Stomach smooth muscle (tissue), 2 donors: ENCODE data around the gene ATG10.
"Not testable (repeated sequence)": the region's sequence is repeated elsewhere in the genome, so short reads cannot be mapped to it uniquely, and the experiment has no call there.

Experiments
- H3K27ac ChIP-seq: one replicate; pipeline ENCODE4 v1.7.0; 2013; ENCODE audit warnings: mild to moderate bottlenecking, low read length, inconsistent platforms
- H3K27me3 ChIP-seq, 2 donors: one replicate each; pipeline ENCODE4 v1.7.0; 2013; ENCODE audit warnings: low read length in 2 of 2; ENCODE audit not compliant: insufficient read depth in 2 of 2, control insufficient read depth in 1 of 2
- H3K36me3 ChIP-seq, 2 donors: one replicate each; pipeline ENCODE4 v1.7.0; 2013; ENCODE audit warnings: low read length in 2 of 2; ENCODE audit not compliant: control insufficient read depth in 2 of 2, insufficient read depth in 2 of 2
- H3K4me1 ChIP-seq: one replicate; pipeline ENCODE4 v1.7.0; 2013; ENCODE audit warnings: low read length; ENCODE audit not compliant: control insufficient read depth, insufficient read depth
- H3K4me3 ChIP-seq, 2 donors: one replicate each; pipeline ENCODE4 v1.7.0; 2013; ENCODE audit warnings: low read length in 2 of 2
- H3K9ac ChIP-seq, 2 donors: one replicate each; pipeline ENCODE4 v1.7.0; 2013; ENCODE audit warnings: low read length in 2 of 2, mild to moderate bottlenecking in 1 of 2
- H3K9me3 ChIP-seq, 2 donors: one replicate each; pipeline ENCODE4 v1.7.0; 2013; ENCODE audit warnings: low read length in 2 of 2; ENCODE audit not compliant: control insufficient read depth in 2 of 2
- donor health status: healthy.
- donor health status: Pancreatic carcinoma.

The ATG10 gene

DNA sequence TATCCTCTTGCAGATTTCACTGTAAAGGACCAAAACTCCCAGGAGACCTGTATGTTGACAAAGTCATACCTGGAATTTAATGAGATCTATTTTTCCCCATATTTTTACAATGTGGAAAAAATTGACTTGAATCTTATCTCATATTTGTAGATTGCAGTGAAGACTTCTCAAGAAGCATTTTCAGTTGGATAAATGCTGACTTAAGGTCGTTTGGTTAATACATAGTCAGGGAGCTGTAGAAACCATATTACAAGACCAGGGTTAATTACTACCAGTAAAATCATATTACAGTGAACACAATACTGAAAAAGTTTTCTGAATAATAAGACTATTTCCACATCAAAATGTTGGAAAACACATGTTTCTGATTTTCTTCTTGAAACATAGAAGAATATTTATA, 119.8 kb downstream of the ATG10 start:
- Histone ChIP-seq H3K36me3 (no peaks in the 10 kb centered on the region), H3K9ac (no peak overlapping the region), H3K4me1 (no peaks in the 10 kb centered on the region), H3K27ac (no peak overlapping the region), H3K9me3 (peaks cover 7 to 13% of the 10 kb centered on the region in 2 donors), H3K27me3 (no peaks in the 10 kb centered on the region), H3K4me3 (no peak overlapping the region)

DNA sequence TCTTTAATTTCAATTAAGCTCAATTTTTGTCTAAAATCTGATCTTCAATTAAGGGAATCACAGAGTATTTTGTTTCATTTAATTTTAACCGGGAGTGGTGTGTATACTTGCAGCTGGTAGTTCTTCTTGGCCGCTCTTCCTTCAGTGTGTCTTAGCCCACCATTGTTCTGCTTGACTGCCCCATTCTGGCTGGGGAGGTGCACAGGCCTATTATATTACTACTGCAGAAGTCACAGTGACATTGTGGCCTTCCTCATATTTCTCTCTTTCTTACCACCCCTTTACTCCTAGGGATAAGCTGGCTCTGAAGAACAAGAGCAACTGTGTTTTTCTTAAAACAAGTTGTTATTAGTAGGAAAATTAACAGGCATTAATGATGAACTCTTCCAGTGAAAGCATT, 123.7 kb downstream of the ATG10 start:
- no peak overlapping the region for H3K27ac ChIP-seq
- no peaks in the 10 kb centered on the region for H3K36me3 ChIP-seq
- H3K4me3 ChIP-seq: no peak overlapping the region
- H3K9ac ChIP-seq: no peak overlapping the region
- peaks cover 7 to 13% of the 10 kb centered on the region in 2 donors for H3K9me3 ChIP-seq
- no peaks in the 10 kb centered on the region for H3K4me1 ChIP-seq
- H3K27me3 ChIP-seq: no peaks in the 10 kb centered on the region

DNA sequence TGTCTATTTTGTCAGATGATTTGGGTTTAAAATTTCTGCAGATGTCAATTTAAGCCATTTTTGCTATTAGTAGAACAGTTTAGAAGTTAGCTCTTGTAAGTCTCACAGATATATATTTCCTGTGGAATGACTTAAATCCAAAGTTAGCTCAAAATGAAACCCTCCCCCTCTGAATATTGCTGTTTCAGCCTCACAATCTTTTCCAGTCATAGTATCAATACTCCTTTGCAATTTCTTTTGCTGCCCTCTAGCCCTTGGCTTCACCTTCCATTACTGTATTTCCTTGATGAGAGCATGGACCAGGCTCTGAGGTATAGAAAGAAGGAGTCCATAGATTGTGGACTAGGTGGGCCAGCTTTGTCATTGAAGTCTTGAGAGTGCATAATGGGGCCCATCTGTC, 124.4 kb downstream of the ATG10 start:
- H3K4me3 ChIP-seq: no peak overlapping the region
- H3K36me3 ChIP-seq: no peaks in the 10 kb centered on the region
- no peaks in the 10 kb centered on the region for H3K27me3 ChIP-seq
- H3K9ac ChIP-seq: no peak overlapping the region
- peaks cover 4 to 10% of the 10 kb centered on the region in 2 donors for H3K9me3 ChIP-seq
- H3K4me1 ChIP-seq: no peaks in the 10 kb centered on the region
- no peak overlapping the region for H3K27ac ChIP-seq

DNA sequence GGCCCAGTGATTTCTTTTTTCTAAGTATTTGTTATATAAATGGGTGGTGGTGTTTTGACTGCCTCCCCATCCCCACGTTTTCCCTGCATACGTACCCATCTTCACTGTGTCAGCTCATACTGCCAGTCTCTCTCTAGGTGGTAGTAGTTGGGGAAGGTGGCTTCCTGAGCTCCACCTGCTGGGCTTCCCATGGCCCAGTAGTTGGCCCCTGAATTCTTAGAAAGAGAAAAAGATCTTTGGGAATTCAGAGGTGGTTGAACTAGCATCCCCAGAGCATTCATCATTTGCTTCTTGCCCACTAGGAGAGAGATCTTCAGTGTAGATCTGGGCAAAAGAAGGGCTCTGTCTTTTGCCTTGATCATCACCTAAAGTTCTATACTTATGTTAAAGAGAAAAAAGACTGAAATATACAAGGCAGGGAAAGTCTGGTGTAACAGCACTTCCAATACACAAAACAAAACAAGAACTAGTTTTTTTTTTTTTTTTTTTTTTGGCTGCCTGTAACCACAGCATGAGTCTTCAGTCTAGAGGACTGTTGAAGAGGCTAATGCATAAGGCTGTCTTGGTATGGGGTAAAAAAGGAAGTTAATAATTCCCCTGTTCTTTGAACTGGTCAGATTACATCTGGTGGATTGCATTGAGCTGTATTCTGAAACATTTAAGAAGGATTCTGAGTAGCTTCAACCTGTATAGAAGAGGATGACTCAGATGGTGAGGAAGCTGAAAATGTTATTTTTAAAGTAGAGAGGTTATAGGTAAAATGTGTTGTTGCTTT, 128.7 kb downstream of the ATG10 start:
- Histone ChIP-seq H3K9ac (no peak overlapping the region), H3K4me1 (no peaks in the 10 kb centered on the region), H3K27me3 (no peaks in the 10 kb centered on the region), H3K36me3 (no peaks in the 10 kb centered on the region), H3K27ac (no peak overlapping the region), H3K9me3 (no peaks in the 10 kb centered on the region), H3K4me3 (no peak overlapping the region)

DNA sequence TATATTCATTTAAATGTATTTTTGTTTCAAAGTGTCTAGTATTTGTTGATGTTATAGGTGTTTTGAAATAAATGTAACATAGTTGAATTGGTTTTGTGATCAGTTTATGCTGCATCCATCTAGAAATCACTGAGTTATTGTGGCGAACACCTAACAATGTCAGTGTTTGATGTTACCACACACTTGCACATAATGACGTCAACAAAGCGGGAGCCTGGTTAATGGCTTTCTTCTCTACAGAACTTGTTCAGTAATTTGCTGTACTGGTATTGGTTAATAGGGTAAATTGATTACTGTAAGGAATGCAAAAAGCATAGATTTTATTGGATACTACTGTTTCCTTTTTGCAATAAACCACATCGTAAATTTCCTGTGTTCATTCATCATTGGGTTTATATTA, 133.0 kb downstream of the ATG10 start:
- H3K9me3 ChIP-seq: no peaks in the 10 kb centered on the region
- no peak overlapping the region for H3K27ac ChIP-seq
- H3K4me1 ChIP-seq: no peaks in the 10 kb centered on the region
- H3K9ac ChIP-seq: no peak overlapping the region
- no peaks in the 10 kb centered on the region for H3K36me3 ChIP-seq
- no peaks in the 10 kb centered on the region for H3K27me3 ChIP-seq
- H3K4me3 ChIP-seq: no peak overlapping the region

DNA sequence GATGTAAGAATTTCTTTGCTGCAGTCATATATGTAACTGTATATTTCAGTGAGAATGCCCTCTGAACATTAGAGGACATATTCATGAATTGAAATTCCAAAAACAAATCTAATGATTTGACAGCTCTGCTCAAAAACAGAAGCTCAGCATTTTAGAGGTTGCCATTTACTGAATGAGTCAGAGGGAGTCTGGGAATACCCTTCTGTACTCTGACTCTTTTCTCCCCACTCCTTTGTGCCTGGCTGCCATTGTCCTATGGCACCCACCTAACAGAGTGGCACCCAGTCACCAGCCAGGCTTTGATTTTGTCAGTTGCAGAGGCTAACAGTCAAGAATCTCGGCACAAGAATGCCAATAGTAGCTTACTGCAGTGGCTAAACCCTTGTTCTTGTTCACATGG, 133.6 kb downstream of the ATG10 start:
- Histone ChIP-seq H3K36me3 (no peaks in the 10 kb centered on the region), H3K4me1 (no peaks in the 10 kb centered on the region), H3K27ac (no peak overlapping the region)

DNA sequence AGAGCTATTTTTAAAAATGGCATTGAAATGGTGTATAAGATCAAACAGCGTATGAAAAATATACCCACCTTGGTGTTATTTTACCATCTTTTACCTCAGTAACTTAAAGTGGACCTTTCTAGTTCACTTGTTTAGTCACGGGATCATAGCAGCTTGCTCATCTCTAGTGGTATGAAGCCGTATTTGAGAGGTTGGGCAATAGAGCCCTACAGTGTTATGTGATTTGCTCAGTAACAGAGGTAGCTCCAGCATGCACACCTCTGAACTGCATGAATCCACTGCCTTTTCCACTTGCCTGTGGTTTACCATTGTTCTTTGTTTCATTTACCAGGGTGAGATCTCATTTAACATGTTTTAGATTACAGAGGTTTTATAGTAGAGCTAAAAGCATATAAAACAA, 134.4 kb downstream of the ATG10 start:
- Histone ChIP-seq H3K36me3 (no peaks in the 10 kb centered on the region), H3K9me3 (no peaks in the 10 kb centered on the region), H3K27ac (no peak overlapping the region), H3K4me1 (no peaks in the 10 kb centered on the region), H3K9ac (no peak overlapping the region), H3K27me3 (no peaks in the 10 kb centered on the region), H3K4me3 (no peak overlapping the region)

More for the DNA sequence above, 133.6 kb downstream of the ATG10 start:
- Histone ChIP-seq H3K9me3 (no peaks in the 10 kb centered on the region), H3K27me3 (no peaks in the 10 kb centered on the region), H3K9ac (no peak overlapping the region), H3K4me3 (no peak overlapping the region)

DNA sequence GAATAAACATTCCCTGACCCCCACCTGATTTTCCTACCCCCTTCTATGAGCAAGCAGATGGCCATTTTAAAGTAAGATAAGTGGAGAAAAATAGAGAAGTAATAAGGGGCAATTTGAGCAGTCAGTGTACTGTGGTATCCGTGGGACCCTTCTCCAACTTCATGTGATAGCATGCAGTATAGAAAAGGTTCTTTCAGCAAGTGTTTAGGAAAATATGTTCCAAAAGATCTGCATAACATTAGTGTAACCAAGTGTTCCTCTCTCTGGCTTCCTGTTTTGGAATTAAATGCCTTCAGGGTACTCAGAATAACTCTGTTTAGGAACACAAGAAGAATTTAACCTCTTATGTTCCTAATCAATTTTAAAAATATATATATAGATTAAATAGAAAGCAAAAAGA, 134.9 kb downstream of the ATG10 start:
- Histone ChIP-seq H3K36me3 (no peaks in the 10 kb centered on the region), H3K27me3 (no peaks in the 10 kb centered on the region), H3K4me3 (no peak overlapping the region), H3K9me3 (no peaks in the 10 kb centered on the region), H3K27ac (no peak overlapping the region), H3K9ac (no peak overlapping the region), H3K4me1 (no peaks in the 10 kb centered on the region)

DNA sequence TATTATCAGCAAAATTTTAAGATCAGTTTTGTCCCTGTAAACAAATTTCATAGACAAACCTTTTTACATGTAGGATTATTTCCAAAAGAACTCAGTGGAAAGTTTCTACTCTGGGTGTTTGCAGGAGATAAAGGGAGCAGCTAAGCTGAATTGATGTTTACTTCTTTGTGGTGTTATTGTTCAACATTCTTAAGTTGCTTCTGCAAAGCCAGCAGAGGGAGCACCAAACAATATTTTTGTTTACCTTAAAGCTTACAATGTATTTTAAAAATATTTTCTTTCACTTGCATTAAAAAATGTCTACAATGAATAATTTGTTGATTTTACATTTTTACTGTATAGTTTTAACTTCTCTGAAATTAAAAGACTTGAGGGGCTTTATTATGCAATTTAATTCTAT, 135.4 kb downstream of the ATG10 start:
- Histone ChIP-seq H3K4me3 (no peak overlapping the region), H3K27ac (no peak overlapping the region)

DNA sequence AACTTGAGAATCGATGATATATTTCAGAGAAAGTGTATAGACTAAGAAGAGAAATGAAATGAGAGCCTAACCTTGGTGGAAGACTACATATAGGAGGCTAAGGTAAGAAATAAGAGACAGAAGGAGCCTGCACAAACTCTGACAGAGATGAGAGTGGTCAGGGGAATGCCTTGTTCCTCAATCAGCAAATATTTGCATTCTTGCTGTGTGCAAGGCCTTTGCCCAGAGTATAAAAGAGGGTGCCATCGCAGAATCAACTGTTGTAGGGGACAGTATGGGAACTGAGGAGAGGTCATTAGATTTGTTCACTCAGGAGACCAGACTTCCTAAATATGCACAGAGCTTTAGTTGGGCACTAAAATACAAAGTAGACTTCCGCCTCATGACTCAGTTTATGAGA, 137.2 kb downstream of the ATG10 start:
- no peaks in the 10 kb centered on the region for H3K27me3 ChIP-seq
- H3K9ac ChIP-seq: no peak overlapping the region
- no peak overlapping the region for H3K4me3 ChIP-seq
- no peaks in the 10 kb centered on the region for H3K4me1 ChIP-seq
- H3K9me3 ChIP-seq: no peaks in the 10 kb centered on the region
- H3K36me3 ChIP-seq: no peaks in the 10 kb centered on the region
- H3K27ac ChIP-seq: no peak overlapping the region

More for the DNA sequence above, 135.4 kb downstream of the ATG10 start:
- Histone ChIP-seq H3K36me3 (no peaks in the 10 kb centered on the region), H3K27me3 (no peaks in the 10 kb centered on the region), H3K9ac (no peak overlapping the region), H3K4me1 (no peaks in the 10 kb centered on the region), H3K9me3 (no peaks in the 10 kb centered on the region)

DNA sequence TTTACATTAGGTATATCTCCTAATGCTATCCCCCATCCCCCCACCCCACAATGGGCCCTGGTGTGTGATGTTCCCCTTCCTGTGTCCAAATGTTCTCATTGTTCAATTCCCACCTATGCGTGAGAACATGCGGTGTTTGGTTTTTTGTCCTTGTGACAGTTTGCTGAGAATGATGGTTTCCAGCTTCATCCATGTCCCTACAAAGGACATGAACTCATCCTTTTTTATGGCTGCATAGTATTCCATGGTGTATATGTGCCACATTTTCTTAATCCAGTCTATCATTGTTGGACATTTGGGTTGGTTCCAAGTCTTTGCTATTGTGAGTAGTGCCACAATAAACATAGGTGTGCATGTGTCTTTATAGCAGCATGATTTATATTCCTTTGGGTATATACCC, 138.1 kb downstream of the ATG10 start:
- not testable (repeated sequence) for H3K36me3 ChIP-seq, H3K27ac ChIP-seq, H3K4me1 ChIP-seq, H3K27me3 ChIP-seq, H3K9ac ChIP-seq, H3K4me3 ChIP-seq, H3K9me3 ChIP-seq
